HepG2 (cell line): Measurements from ENCODE around the gene EPN2. TPM values are rescaled to one million over a fixed set of nuclear protein-coding genes. Genes with fewer than 3 reads are reported as not detected.

Experiments
- BRCA1 ChIP-seq: sonication (generic); formaldehyde crosslinking; IDR thresholded peaks from 2 replicates; pipeline ENCODE4 v1.4.0; 2020; ENCODE audit warnings: missing genetic modification reagents
- CENPT ChIP-seq: sonication (generic); formaldehyde crosslinking; IDR thresholded peaks from 2 replicates; pipeline ENCODE4 v1.8.0; 2022; ENCODE audit warnings: low read depth, mild to moderate bottlenecking, moderate library complexity, missing genetic modification reagents
- E2F1 ChIP-seq: sonication (generic); formaldehyde crosslinking; IDR thresholded peaks from 2 replicates; pipeline ENCODE4 v1.5.0; 2020; ENCODE audit warnings: missing genetic modification reagents
- FUBP1 ChIP-seq: sonication (generic); formaldehyde crosslinking; IDR thresholded peaks from 2 replicates; pipeline ENCODE4 v1.5.1; 2020; ENCODE audit warnings: missing genetic modification reagents, mild to moderate bottlenecking, borderline replicate concordance
- GLI4 ChIP-seq: sonication (generic); formaldehyde crosslinking; IDR thresholded peaks from 2 replicates; pipeline ENCODE4 v1.5.1; 2020; ENCODE audit warnings: missing genetic modification reagents, mild to moderate bottlenecking, moderate library complexity, borderline replicate concordance
- HNF4A ChIP-seq: sonication (generic); formaldehyde crosslinking; IDR thresholded peaks from 2 replicates; pipeline ENCODE4 v1.4.0; 2020; ENCODE audit warnings: missing genetic modification reagents
- NFAT5 ChIP-seq: sonication (generic); formaldehyde crosslinking; IDR thresholded peaks from 2 replicates; pipeline ENCODE4 v1.4.0; 2020; ENCODE audit warnings: missing genetic modification reagents
- NR2F1 ChIP-seq, 2 experiments: fragments of 450-650 bp in 1 of 2; formaldehyde crosslinking in 1 of 2; IDR thresholded peaks; 2 replicates each; pipeline versions ENCODE4 v1.5.0 to v1.6.1; 2016 to 2020; ENCODE audit warnings: mild to moderate bottlenecking in 1 of 2, missing compliant biosample characterization in 1 of 2, missing genetic modification reagents in 1 of 2, moderate library complexity in 1 of 2
- PAF1 ChIP-seq: IDR thresholded peaks from 2 replicates; pipeline ENCODE4 v1.6.1; 2016; ENCODE audit warnings: missing genetic modification reagents, missing compliant biosample characterization
- THAP8 ChIP-seq: sonication (generic); formaldehyde crosslinking; IDR thresholded peaks from 2 replicates; pipeline ENCODE4 v1.5.1; 2020; ENCODE audit warnings: missing genetic modification reagents, mild to moderate bottlenecking, borderline replicate concordance
- ZMAT5 ChIP-seq: sonication (generic); formaldehyde crosslinking; IDR thresholded peaks from 2 replicates; pipeline ENCODE4 v1.5.0; 2020; ENCODE audit warnings: mild to moderate bottlenecking, low read depth, missing genetic modification reagents, borderline replicate concordance
- ZNF138 ChIP-seq: sonication (generic); formaldehyde crosslinking; IDR thresholded peaks from 2 replicates; pipeline ENCODE4 v1.5.0; 2020; ENCODE audit warnings: mild to moderate bottlenecking, low read depth, missing genetic modification reagents
- ZNF18 ChIP-seq: sonication (generic); formaldehyde crosslinking; IDR thresholded peaks from 2 replicates; pipeline ENCODE4 v1.8.0; 2022; ENCODE audit warnings: mild to moderate bottlenecking, missing genetic modification reagents; ENCODE audit not compliant: insufficient replicate concordance
- ZNF260 ChIP-seq: sonication (generic); formaldehyde crosslinking; IDR thresholded peaks from 2 replicates; pipeline ENCODE4 v1.4.0; 2020; ENCODE audit warnings: missing genetic modification reagents, low read depth, mild to moderate bottlenecking, borderline replicate concordance
- ZNF563 ChIP-seq: sonication (generic); formaldehyde crosslinking; IDR thresholded peaks from 2 replicates; pipeline ENCODE4 v1.8.0; 2022; ENCODE audit warnings: mild to moderate bottlenecking, moderate library complexity, missing genetic modification reagents
- ZNF713 ChIP-seq: sonication (generic); formaldehyde crosslinking; IDR thresholded peaks from 2 replicates; pipeline ENCODE4 v1.4.0; 2020; ENCODE audit warnings: mild to moderate bottlenecking, missing genetic modification reagents
- polyA plus RNA-seq, 8 experiments: library from polyadenylated mRNA; depleted of rRNA in 3 of 8; stranded (reverse) in 7 of 8; unstranded in 1 of 8; fragments of >200 nt; fragmentation: Illumina TruSeq in 4 of 8; extraction: Trizol in 4 of 8; gene quantifications; 2 replicates each; pipeline versions ENCODE4 v1.2.1 to v1.2.3, GENCODE V29; 2011 to 2016; ENCODE audit warnings: low read depth in 4 of 8, missing spikeins in 1 of 8, mixed read lengths in 1 of 8; ENCODE audit not compliant: insufficient read depth in 1 of 8
- total RNA-seq, 5 experiments: library from RNA; depleted of rRNA; stranded (reverse); fragments of >200 nt; fragmentation: Illumina TruSeq; extraction: Trizol; gene quantifications; 2 replicates each; pipeline ENCODE4 v1.2.3, GENCODE V29; 2016; ENCODE audit warnings: low read depth in 1 of 5

Gene EPN2
- total and polyA plus RNA-seq, 2 of the 13 experiments (the other 11 are each of a cell fraction or from before 2014, with no cell fraction given), result 7.8 to 19.2 TPM

- peak; percentile 86 for TF ChIP-seq HNF4A (CRISPR knock-in tag)
- no peak for TF ChIP-seq PAF1 (CRISPR knock-in tag)
- no peak for TF ChIP-seq ZMAT5 (CRISPR knock-in tag)
- no peak for TF ChIP-seq ZNF713
- TF ChIP-seq BRCA1 (CRISPR knock-in tag), result no peak
- no peak for TF ChIP-seq ZNF260 (CRISPR knock-in tag)
- no peak for TF ChIP-seq ZNF18 (CRISPR knock-in tag)
- no peak for TF ChIP-seq NFAT5 (CRISPR knock-in tag)
- no peak for TF ChIP-seq THAP8 (CRISPR knock-in tag)
- TF ChIP-seq ZNF563, result no peak
- TF ChIP-seq ZNF138, result no peak
- peak; percentile 26 to 56; a peak in 2 of 4 replicates for TF ChIP-seq NR2F1 (CRISPR knock-in tag; IDR thresholded peaks at IDR 0.05)
- no peak for TF ChIP-seq GLI4 (CRISPR knock-in tag)
- no peak for TF ChIP-seq FUBP1
- TF ChIP-seq CENPT (CRISPR knock-in tag), result no peak
- TF ChIP-seq E2F1 (CRISPR knock-in tag), result no peak
Measured at GRCh38 chr17:19345486-19346350, 108.6 kb downstream of the EPN2 start (continued).
